AG10803 (cell line): ENCODE results near the gene CDH23.

Experiments used
- DNase-seq: peaks from one replicate; pipeline ENCODE4 v3.0.0; 2010; ENCODE audit warnings: low read depth
- H3K4me3 ChIP-seq: 2 replicates; pipeline ENCODE4 v1.5.1; 2011; ENCODE audit warnings: mild to moderate bottlenecking, low read length, control low read depth
- TF ChIP-seq, protein P1 (sequence below): conservative IDR thresholded peaks from 2 replicates; pipeline ENCODE4 v1.5.1; 2011; ENCODE audit warnings: mild to moderate bottlenecking, low read length, control low read depth, inconsistent platforms

The CDH23 gene

GRCh38 chr10:71439670-71440425 lies 43.1 kb downstream of the CDH23 start:
- no peak overlapping the region for H3K4me3 ChIP-seq
- TF ChIP-seq, protein P1, sequence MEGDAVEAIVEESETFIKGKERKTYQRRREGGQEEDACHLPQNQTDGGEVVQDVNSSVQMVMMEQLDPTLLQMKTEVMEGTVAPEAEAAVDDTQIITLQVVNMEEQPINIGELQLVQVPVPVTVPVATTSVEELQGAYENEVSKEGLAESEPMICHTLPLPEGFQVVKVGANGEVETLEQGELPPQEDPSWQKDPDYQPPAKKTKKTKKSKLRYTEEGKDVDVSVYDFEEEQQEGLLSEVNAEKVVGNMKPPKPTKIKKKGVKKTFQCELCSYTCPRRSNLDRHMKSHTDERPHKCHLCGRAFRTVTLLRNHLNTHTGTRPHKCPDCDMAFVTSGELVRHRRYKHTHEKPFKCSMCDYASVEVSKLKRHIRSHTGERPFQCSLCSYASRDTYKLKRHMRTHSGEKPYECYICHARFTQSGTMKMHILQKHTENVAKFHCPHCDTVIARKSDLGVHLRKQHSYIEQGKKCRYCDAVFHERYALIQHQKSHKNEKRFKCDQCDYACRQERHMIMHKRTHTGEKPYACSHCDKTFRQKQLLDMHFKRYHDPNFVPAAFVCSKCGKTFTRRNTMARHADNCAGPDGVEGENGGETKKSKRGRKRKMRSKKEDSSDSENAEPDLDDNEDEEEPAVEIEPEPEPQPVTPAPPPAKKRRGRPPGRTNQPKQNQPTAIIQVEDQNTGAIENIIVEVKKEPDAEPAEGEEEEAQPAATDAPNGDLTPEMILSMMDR, result no peak

GRCh38 chr10:71440506-71441035 lies 43.9 kb downstream of the CDH23 start:
- no peak overlapping the region for H3K4me3 ChIP-seq
- TF ChIP-seq, protein P1, result no peak
- DNase-seq, result no peak

More at GRCh38 chr10:71439670-71440425, 43.1 kb downstream of the CDH23 start:
- no peak for DNase-seq

- TF ChIP-seq, protein P1, result no peak
- H3K4me3 ChIP-seq, result no peak overlapping the region
- no peak for DNase-seq
These were observed 45.3 kb downstream of the CDH23 start for GRCh38 chr10:71442000-71442399.

DNA sequence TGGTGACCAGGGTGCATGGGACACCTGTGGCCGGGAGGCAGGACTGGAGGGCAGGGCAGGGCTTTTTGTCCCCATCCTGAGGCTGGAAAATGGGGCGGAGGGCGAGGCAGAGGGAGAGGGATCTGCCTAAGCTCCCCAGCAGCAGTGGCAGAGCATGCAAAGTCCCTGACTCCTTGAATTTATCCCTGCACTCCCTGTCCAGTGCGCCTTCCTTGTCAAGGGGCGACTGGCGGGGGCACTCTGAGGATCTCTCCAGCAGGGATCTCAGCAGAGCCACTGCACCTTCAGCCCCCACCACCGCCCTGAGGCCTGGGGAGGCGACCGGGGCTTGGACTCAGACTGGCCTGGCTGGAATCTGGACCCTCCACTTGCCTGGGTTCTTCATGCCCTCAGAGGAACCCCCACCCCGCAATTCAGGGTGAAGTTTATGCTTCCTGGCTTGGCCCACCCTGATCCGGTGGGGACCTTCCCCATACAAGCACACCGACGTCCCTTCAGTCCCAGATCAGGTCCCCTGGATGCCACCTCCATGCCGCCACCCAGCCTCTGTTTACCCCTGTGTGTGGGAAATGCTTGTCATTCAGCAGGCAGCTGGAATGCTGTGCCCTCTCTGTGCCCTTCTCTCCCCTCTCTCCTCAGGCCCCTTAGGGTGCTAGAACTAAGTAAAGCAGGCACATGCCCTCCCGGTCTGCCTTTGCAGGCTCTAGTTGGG lies 46.3 kb downstream of the CDH23 start:
- no peak overlapping the region for H3K4me3 ChIP-seq
- DNase-seq, result no peak
- TF ChIP-seq, protein P1, result no peak

GRCh38 chr10:71443676-71444075 lies 47.0 kb downstream of the CDH23 start:
- TF ChIP-seq, protein P1, result no peak
- no peak for DNase-seq
- H3K4me3 ChIP-seq, result no peak overlapping the region

GRCh38 chr10:71444284-71445054 lies 47.7 kb downstream of the CDH23 start:
- TF ChIP-seq, protein P1, result no peak
- H3K4me3 ChIP-seq, result no peak overlapping the region
- no peak for DNase-seq
